Esophagus muscularis mucosa (tissue), 4 donors: Measurements from ENCODE around the gene ACOXL. TPM values are rescaled to one million over a fixed set of nuclear protein-coding genes. Genes with fewer than 3 reads are reported as not detected.
"Not testable (repeated sequence)": the region's sequence is repeated elsewhere in the genome, so short reads cannot be mapped to it uniquely, and the experiment has no call there.

ENCODE experiments used
- DNase-seq: peaks from one replicate; pipeline ENCODE4 v3.0.0-alpha.2; 2017; ENCODE audit errors: extremely low spot score
- H3K27ac ChIP-seq, 4 donors: fragments of 200-600 bp; sonication (generic); replicated peaks in 1 of 4; 1 replicate in 3 of 4; 2 replicates in 1 of 4; pipeline ENCODE4 v1.5.1; 2016 to 2019; ENCODE audit warnings: mild to moderate bottlenecking in 1 of 4
- H3K27me3 ChIP-seq, 4 donors: fragments of 200-600 bp; sonication (generic); one replicate each; pipeline versions ENCODE4 v1.5.1 to v1.6.0; 2016 to 2019
- H3K36me3 ChIP-seq, 4 donors: fragments of 200-600 bp; sonication (generic); one replicate each; pipeline ENCODE4 v1.5.1; 2016 to 2019
- H3K4me1 ChIP-seq, 4 donors: fragments of 200-600 bp; sonication (generic); one replicate each; pipeline ENCODE4 v1.5.1; 2016 to 2019
- H3K4me3 ChIP-seq, 4 donors: fragments of 200-600 bp; sonication (generic); 1 replicate in 2 of 4; 2 replicates in 2 of 4; pipeline ENCODE4 v1.5.1; 2016 to 2019; ENCODE audit warnings: mild to moderate bottlenecking in 4 of 4, moderate library complexity in 1 of 4
- H3K9me3 ChIP-seq, 4 donors: fragments of 200-600 bp; sonication (generic); 1 replicate in 3 of 4; 2 replicates in 1 of 4; pipeline ENCODE4 v1.5.1; 2016 to 2019
- CTCF ChIP-seq, 3 experiments: fragments of 200-600 bp in 2 of 3; fragments of 450-650 bp in 1 of 3; sonication (generic) in 2 of 3; IDR thresholded peaks; one replicate each; pipeline ENCODE4 v1.5.1; 2017 to 2019; ENCODE audit warnings: antibody characterized with exemption in 3 of 3, mild to moderate bottlenecking in 2 of 3, moderate library complexity in 1 of 3
- EP300 ChIP-seq: sonication (generic); formaldehyde crosslinking; IDR thresholded peaks from one replicate; pipeline ENCODE4 v1.6.1; 2017; ENCODE audit warnings: antibody characterized with exemption
- POLR2A ChIP-seq: fragments of 450-650 bp; IDR thresholded peaks from one replicate; pipeline ENCODE4 v1.6.1; 2017; ENCODE audit warnings: antibody characterized with exemption, moderate library complexity, mild to moderate bottlenecking, low read depth
- POLR2AphosphoS5 ChIP-seq, 2 donors: sonication (generic); formaldehyde crosslinking; IDR thresholded peaks; one replicate each; pipeline ENCODE4 v1.6.1; 2017; ENCODE audit warnings: antibody characterized with exemption in 2 of 2
- WGBS: methylation state at CpG from one replicate; pipeline ENCODE4 v1.1.5; 2018; 5-methylcytosine and 5-hydroxymethylcytosine counted together
- intact Hi-C: fragments of 100-400 bp; cut with DNase I; formaldehyde crosslinking; loops from one replicate; pipeline ENCODE4 v1.15.1; 2023
- total RNA-seq, 4 donors: library from RNA; depleted of rRNA; stranded (reverse); fragments of >200 nt; gene quantifications; one replicate each; pipeline versions ENCODE4 v1.1.0 to v1.2.1, GENCODE V29; 2016

The ACOXL gene
- total RNA-seq, 4 donors from 2014 or later, result not detected

- Histone ChIP-seq H3K36me3 (no peaks in the 10 kb centered on the region), H3K27ac (no peak overlapping the region), H3K4me1 (no peaks in the 10 kb centered on the region), H3K4me3 (no peak overlapping the region), H3K27me3 (peaks cover 0 to 4% (median 0%) of the 10 kb centered on the region in 4 donors), H3K9me3 (peaks cover 0 to 9% (median 3%) of the 10 kb centered on the region in 4 donors)
- TF ChIP-seq CTCF (IDR thresholded peaks at IDR 0.05) (no peak), EP300 (no peak), POLR2A (no peak), POLR2AphosphoS5 (IDR thresholded peaks at IDR 0.05) (no peak)
- intact Hi-C loops, result no loop called here
- 90% methylated on average over 4 of the region's 4 CpGs for WGBS
- no peak for DNase-seq
Observed at GRCh38 chr2:110690083-110690965, 42.0 kb upstream of the ACOXL start.

GRCh38 chr2:110691612-110692258 lies 40.6 kb upstream of the ACOXL start:
- intact Hi-C loops, result no loop called here
- peaks cover 0 to 9% (median 3%) of the 10 kb centered on the region in 4 donors for H3K9me3 ChIP-seq
- 90% methylated on average over 11 of the region's 11 CpGs for WGBS
- peaks cover 0 to 4% (median 0%) of the 10 kb centered on the region in 4 donors for H3K27me3 ChIP-seq
- no peak for TF ChIP-seq POLR2A
- H3K4me3 ChIP-seq, result no peak overlapping the region
- DNase-seq, result no peak
- H3K4me1 ChIP-seq, result no peaks in the 10 kb centered on the region
- H3K36me3 ChIP-seq, result no peaks in the 10 kb centered on the region
- no peak overlapping the region for H3K27ac ChIP-seq

GRCh38 chr2:110695146-110695898 lies 37.1 kb upstream of the ACOXL start:
- intact Hi-C loops, H3K4me3 ChIP-seq: not testable (repeated sequence)

GRCh38 chr2:110698253-110698652 lies 34.1 kb upstream of the ACOXL start:
- H3K27ac ChIP-seq, H3K36me3 ChIP-seq, H3K4me1 ChIP-seq, H3K4me3 ChIP-seq, DNase-seq, intact Hi-C loops, H3K9me3 ChIP-seq, H3K27me3 ChIP-seq: not testable (repeated sequence)
- WGBS, result no CpG with 5 or more reads among the region's 6 CpGs

More at GRCh38 chr2:110695146-110695898, 37.1 kb upstream of the ACOXL start:
- not testable (repeated sequence) for H3K27ac ChIP-seq, H3K27me3 ChIP-seq, DNase-seq, H3K36me3 ChIP-seq, H3K9me3 ChIP-seq, H3K4me1 ChIP-seq
- WGBS, result 44% methylated on average over 5 of the region's 5 CpGs

DNA sequence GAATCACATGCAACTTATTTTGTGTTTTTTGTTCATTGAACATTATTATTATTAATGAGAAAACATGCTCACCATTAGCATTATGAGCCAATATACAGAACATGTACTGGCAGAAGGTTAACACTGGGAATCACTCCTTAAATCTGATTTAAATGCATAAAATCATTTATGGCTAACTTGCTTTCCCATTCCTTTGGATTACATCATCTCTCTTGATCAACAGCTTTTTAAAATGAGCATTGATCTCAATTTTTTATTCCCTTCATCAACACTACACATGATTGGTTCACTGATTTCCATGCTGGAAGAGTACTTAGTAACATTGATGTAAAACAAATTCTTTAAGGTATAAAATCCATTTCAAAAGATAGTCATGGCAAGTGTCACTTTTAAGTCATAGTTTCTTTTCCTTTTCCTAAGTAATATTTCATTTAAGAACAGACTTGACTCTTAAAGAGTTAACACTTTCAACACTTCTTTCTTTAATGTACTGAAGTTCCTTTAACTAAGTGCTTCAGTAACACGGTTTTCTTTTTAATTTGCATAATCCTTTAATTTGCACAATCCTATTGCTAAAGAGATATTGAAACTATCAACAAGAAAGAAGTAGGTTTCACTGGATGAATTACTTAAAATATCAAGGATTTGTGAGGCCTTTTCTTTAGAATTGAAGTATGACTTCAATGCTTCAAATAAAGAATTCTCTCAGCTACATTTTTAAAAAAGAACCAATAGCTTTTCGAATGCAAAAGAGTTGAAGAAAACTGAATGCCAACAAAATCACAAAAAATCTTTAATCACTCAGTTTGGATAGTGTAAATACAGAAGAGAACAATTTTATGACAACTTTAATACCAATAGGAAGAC lies 29.6 kb upstream of the ACOXL start:
- H3K27ac ChIP-seq, result no peak overlapping the region
- H3K4me1 ChIP-seq, result no peaks in the 10 kb centered on the region
- no peak for DNase-seq
- H3K9me3 ChIP-seq, result no peaks in the 10 kb centered on the region
- no peak overlapping the region for H3K4me3 ChIP-seq
- WGBS, result 60% methylated on average over 2 of the region's 2 CpGs
- no peaks in the 10 kb centered on the region for H3K36me3 ChIP-seq
- TF ChIP-seq CTCF (IDR thresholded peaks at IDR 0.05) (no peak), POLR2A (no peak), POLR2AphosphoS5 (IDR thresholded peaks at IDR 0.05) (no peak), EP300 (no peak)
- intact Hi-C loops, result no loop called here
- H3K27me3 ChIP-seq, result no peaks in the 10 kb centered on the region
